ENCODE measurements around the gene IQCE. TPM values are rescaled to one million over a fixed set of nuclear protein-coding genes. Genes with fewer than 3 reads are reported as not detected.

IQCE gene
- polyA plus RNA-seq, 3 donors: 1.8 to 8.4 (median 3.0) TPM

DNA sequence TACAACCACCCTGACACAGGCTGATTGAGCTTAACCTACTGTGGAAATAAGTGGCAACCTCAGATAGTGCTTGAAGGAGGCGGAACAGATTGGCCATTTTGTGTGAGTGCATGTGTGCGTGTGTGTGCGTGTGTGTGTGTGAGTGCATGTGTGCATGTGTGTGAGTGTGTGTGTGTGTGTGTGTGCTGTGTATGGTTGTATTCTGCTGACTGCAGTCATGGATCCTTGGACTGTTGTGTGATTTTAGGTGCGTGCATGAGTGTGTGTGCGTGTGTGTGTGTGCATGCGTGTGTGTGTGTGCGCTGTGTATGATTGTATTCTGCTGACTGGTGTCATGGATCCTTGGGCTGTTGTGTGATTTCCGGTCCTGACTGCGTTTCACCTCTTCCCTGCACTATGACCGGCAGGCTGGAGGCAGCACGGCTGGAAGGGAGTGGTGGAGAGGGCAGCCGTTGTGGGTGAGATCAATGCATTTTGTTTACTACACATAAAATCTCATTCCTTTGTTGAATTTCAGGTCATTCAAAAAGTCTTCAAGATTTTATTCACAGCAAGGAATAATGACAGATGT lies 6.3 kb downstream of the IQCE start:
- no peak overlapping the region for H3K4me3 Mint-ChIP-seq
- no peaks in the 10 kb centered on the region for H3K9me3 ChIP-seq (replicated peaks in 1 of 2; ENCODE audit: control insufficient read depth in 1 of 2, insufficient read depth in 1 of 2, low read length in 2 of 2)
- H3K27ac Mint-ChIP-seq: no peak overlapping the region
- no peak overlapping the region for H3K9ac ChIP-seq (ENCODE audit: insufficient read depth, low read length, poor library complexity, severe bottlenecking)
- peaks cover 31 to 43% of the 10 kb centered on the region in 2 donors for H3K36me3 Mint-ChIP-seq
- no peak for DNase-seq
- H3K9me3 Mint-ChIP-seq: no peaks in the 10 kb centered on the region
- peaks cover 18% of the 10 kb centered on the region for H3K79me2 ChIP-seq (ENCODE audit: insufficient read depth, low read length)
- H3K27me3 ChIP-seq (ENCODE audit: control insufficient read depth in 2 of 2, insufficient read depth in 2 of 2, low read length in 2 of 2): no peaks in the 10 kb centered on the region
- no peaks in the 10 kb centered on the region for H3K27me3 Mint-ChIP-seq (ENCODE audit: low read depth in 3 of 3)
- TF ChIP-seq, protein P1, sequence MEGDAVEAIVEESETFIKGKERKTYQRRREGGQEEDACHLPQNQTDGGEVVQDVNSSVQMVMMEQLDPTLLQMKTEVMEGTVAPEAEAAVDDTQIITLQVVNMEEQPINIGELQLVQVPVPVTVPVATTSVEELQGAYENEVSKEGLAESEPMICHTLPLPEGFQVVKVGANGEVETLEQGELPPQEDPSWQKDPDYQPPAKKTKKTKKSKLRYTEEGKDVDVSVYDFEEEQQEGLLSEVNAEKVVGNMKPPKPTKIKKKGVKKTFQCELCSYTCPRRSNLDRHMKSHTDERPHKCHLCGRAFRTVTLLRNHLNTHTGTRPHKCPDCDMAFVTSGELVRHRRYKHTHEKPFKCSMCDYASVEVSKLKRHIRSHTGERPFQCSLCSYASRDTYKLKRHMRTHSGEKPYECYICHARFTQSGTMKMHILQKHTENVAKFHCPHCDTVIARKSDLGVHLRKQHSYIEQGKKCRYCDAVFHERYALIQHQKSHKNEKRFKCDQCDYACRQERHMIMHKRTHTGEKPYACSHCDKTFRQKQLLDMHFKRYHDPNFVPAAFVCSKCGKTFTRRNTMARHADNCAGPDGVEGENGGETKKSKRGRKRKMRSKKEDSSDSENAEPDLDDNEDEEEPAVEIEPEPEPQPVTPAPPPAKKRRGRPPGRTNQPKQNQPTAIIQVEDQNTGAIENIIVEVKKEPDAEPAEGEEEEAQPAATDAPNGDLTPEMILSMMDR (IDR thresholded peaks at IDR 0.05): no peak
- intact Hi-C loops (cut with micrococcal nuclease): loop anchor here (5.0 to 10.0 kb wide), 2 partner anchors 42 to 90 kb away; partner anchors contain the start of gene GRIFIN (in 1 of the 2)
- peaks cover 14% of the 10 kb centered on the region for H3K4me1 Mint-ChIP-seq
- no peak overlapping the region for H3K27ac ChIP-seq (ENCODE audit: low read depth in 1 of 2, low read length in 2 of 2)
- WGBS (ENCODE audit: insufficient coverage): 97% methylated on average over 7 of the region's 12 CpGs
- H3K4me1 ChIP-seq (ENCODE audit: control insufficient read depth in 1 of 2, insufficient read depth in 2 of 2, low read length in 2 of 2): peaks cover 11 to 12% of the 10 kb centered on the region in 2 donors
- H3K4me2 ChIP-seq (replicated peaks; ENCODE audit: extremely low read depth, low read length, poor library complexity, severe bottlenecking): no peak overlapping the region
- no peak overlapping the region for H2AFZ ChIP-seq (ENCODE audit: insufficient read depth, low read depth, low read length, poor library complexity, severe bottlenecking)
- peaks cover 8% of the 10 kb centered on the region for H4K20me1 ChIP-seq (ENCODE audit: insufficient read depth, low read length)
- H3K4me3 ChIP-seq (replicated peaks in 1 of 3; ENCODE audit: low read depth in 2 of 3, low read length in 3 of 3): no peak overlapping the region
- H3K36me3 ChIP-seq (replicated peaks in 1 of 2; ENCODE audit: control insufficient read depth in 1 of 2, insufficient read depth in 2 of 2, low read length in 2 of 2): peaks cover 3 to 14% of the 10 kb centered on the region in 2 donors

DNA sequence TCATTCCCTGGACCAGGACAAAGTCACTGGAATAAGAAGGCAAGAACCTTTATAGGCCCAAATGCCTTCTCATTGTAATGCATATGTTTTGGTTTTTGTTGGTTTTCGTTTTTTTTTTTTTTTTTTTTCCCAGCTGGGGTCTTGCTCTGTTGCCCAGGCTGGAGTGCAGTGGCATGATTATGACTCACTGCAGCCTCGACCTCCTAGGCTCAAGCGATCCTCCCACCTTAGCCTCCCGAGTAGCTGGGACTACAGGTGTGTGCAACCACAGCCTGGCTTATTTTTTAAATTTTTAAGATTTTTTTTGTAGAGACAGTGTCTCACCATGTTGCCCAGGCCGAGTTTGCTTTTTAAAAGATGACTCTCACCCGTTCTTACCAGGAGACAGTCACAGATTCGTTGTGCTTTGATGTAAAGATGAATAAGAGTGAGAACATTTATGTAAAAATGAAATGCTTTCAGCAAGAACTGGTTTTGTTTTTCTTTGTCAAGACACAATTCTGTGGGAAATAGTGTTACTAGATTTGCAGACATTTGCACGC lies 7.6 kb downstream of the IQCE start:
- Mint-ChIP-seq H3K4me1 (peaks cover 11% of the 10 kb centered on the region), H3K9me3 (no peaks in the 10 kb centered on the region), H3K4me3 (no peak overlapping the region), H3K27me3 (ENCODE audit: low read depth in 3 of 3) (no peaks in the 10 kb centered on the region), H3K36me3 (peaks cover 37 to 48% of the 10 kb centered on the region in 2 donors), H3K27ac (no peak overlapping the region)
- H3K4me3 ChIP-seq (replicated peaks in 1 of 3; ENCODE audit: low read depth in 2 of 3, low read length in 3 of 3): no peak overlapping the region
- DNase-seq: no peak
- H3K27ac ChIP-seq (ENCODE audit: low read depth in 1 of 2, low read length in 2 of 2): no peak overlapping the region
- TF ChIP-seq, protein P1 (IDR thresholded peaks at IDR 0.05): no peak
- no peak overlapping the region for H3K4me2 ChIP-seq (replicated peaks; ENCODE audit: extremely low read depth, low read length, poor library complexity, severe bottlenecking)
- H3K9me3 ChIP-seq (replicated peaks in 1 of 2; ENCODE audit: control insufficient read depth in 1 of 2, insufficient read depth in 1 of 2, low read length in 2 of 2): no peaks in the 10 kb centered on the region
- peaks cover 4 to 20% of the 10 kb centered on the region in 2 donors for H3K36me3 ChIP-seq (replicated peaks in 1 of 2; ENCODE audit: control insufficient read depth in 1 of 2, insufficient read depth in 2 of 2, low read length in 2 of 2)
- WGBS (ENCODE audit: insufficient coverage): 98% methylated on average over 5 of the region's 8 CpGs
- H3K79me2 ChIP-seq (ENCODE audit: insufficient read depth, low read length): peaks cover 12% of the 10 kb centered on the region
- H3K27me3 ChIP-seq (ENCODE audit: control insufficient read depth in 2 of 2, insufficient read depth in 2 of 2, low read length in 2 of 2): no peaks in the 10 kb centered on the region
- no peak overlapping the region for H2AFZ ChIP-seq (ENCODE audit: insufficient read depth, low read depth, low read length, poor library complexity, severe bottlenecking)
- peaks cover 4% of the 10 kb centered on the region for H4K20me1 ChIP-seq (ENCODE audit: insufficient read depth, low read length)
- H3K4me1 ChIP-seq (ENCODE audit: control insufficient read depth in 1 of 2, insufficient read depth in 2 of 2, low read length in 2 of 2): peaks cover 8 to 9% of the 10 kb centered on the region in 2 donors
- intact Hi-C loops (cut with micrococcal nuclease): loop anchor here in 1 of 2 donors (10.0 kb wide), 1 partner anchor 92 kb away; the partner anchor contains the start of gene GRIFIN
- H3K9ac ChIP-seq (ENCODE audit: insufficient read depth, low read length, poor library complexity, severe bottlenecking): no peak overlapping the region

Data from CD14-positive monocyte (primary cell).